ENCODE data around the gene PRXL2B. TPM values are rescaled to one million over a fixed set of nuclear protein-coding genes. Genes with fewer than 3 reads are reported as not detected.

PRXL2B gene
- total and polyA plus RNA-seq, 7 experiments from 2014 or later, result 12.3 to 37.0 (median 26.5) TPM

- peaks cover 0 to 14% (median 0%) of the 10 kb centered on the region in 3 experiments for H3K36me3 ChIP-seq (ENCODE audit: control insufficient read depth in 2 of 3, insufficient read depth in 3 of 3, low read length in 3 of 3)
- peaks cover 0 to 3% (median 0%) of the 10 kb centered on the region in 11 donors for H3K9me3 Mint-ChIP-seq
- H3K9me3 ChIP-seq (ENCODE audit: control insufficient read depth in 2 of 3, low read length in 3 of 3), result no peaks in the 10 kb centered on the region
- H3K27me3 ChIP-seq (ENCODE audit: control insufficient read depth in 2 of 2, insufficient read depth in 2 of 2, low read length in 2 of 2), result no peaks in the 10 kb centered on the region
- H3K4me3 ChIP-seq (ENCODE audit: low read length), result peak overlapping the region; percentile 78
- peaks cover 0 to 16% (median 0%) of the 10 kb centered on the region in 5 donors for H3K36me3 Mint-ChIP-seq
- intact Hi-C loops (cut with micrococcal nuclease), result loop anchor here (1.0 to 10.0 kb wide), 10 partner anchors 8 to 1317 kb away; partner anchors contain the start of genes C1orf174 (in 1 of the 2), CALML6 (in 1 of the 2), MORN1 (in 1 of the 2) and PEX10 (in 1 of the 2)
- H3K27ac Mint-ChIP-seq, result peak overlapping the region; percentile 87 to 99 (median 95)
- H3K4me1 Mint-ChIP-seq, result peaks cover 31 to 58% (median 47%) of the 10 kb centered on the region in 7 donors
- DNase-seq (peak in 2 of 9 donors; percentile 10 to 14), ATAC-seq (no peak)
- H3K27ac ChIP-seq (ENCODE audit: low read depth, low read length), result peak overlapping the region; percentile 87
- POLR2A ChIA-PET, result interaction anchor here (0.6 to 12.2 kb wide), 20 partner anchors 12 to 392 kb away, joined by 3 to 253 read pairs (median 4); partner anchors contain the start of genes FAAP20, MMEL1, MORN1 and PANK4
- H3K27me3 Mint-ChIP-seq, result no peaks in the 10 kb centered on the region
- H3K4me3 Mint-ChIP-seq, result peak overlapping the region; percentile 81 to 96 (median 92)
- H3K4me1 ChIP-seq (ENCODE audit: control insufficient read depth in 2 of 2, insufficient read depth in 2 of 2, low read length in 2 of 2), result peaks cover 27 to 39% of the 10 kb centered on the region in 2 donors
- CTCF ChIA-PET, result interaction anchor here (0.7 to 3.8 kb wide), 6 partner anchors 20 to 382 kb away, joined by 3 to 28 read pairs (median 4); partner anchors contain the start of genes PANK4 and TNFRSF14
Observed at GRCh38 chr1:2584686-2585317, 1.8 kb upstream of the PRXL2B start.

GRCh38 chr1:2585318-2586092, 1.1 kb upstream of the PRXL2B start:
- ChIA-PET CTCF (interaction anchor here (0.7 to 3.8 kb wide), 8 partner anchors 21 to 383 kb away, joined by 3 to 28 read pairs (median 4); partner anchors contain the start of genes PANK4 and TNFRSF14), POLR2A (interaction anchor here (0.6 to 12.2 kb wide), 23 partner anchors 7 to 447 kb away, joined by 3 to 253 read pairs (median 4); partner anchors contain the start of genes FAAP20, MMEL1, MORN1 and PANK4)
- intact Hi-C loops (cut with micrococcal nuclease), result loop anchor here (1.0 to 10.0 kb wide), 18 partner anchors 7 to 1317 kb away; partner anchors contain the start of genes MORN1 (in 2 of the 2), PANK4 (in 2 of the 2), RER1 (in 2 of the 2) and C1orf174 (in 1 of the 2)
- Mint-ChIP-seq H3K36me3 (peaks cover 0 to 15% (median 0%) of the 10 kb centered on the region in 5 donors), H3K4me1 (peaks cover 28 to 53% (median 44%) of the 10 kb centered on the region in 7 donors), H3K9me3 (peaks cover 0 to 3% (median 0%) of the 10 kb centered on the region in 11 donors), H3K27ac (peak overlapping the region; percentile 87 to 99 (median 95)), H3K4me3 (peak overlapping the region; percentile 81 to 96 (median 92)), H3K27me3 (no peaks in the 10 kb centered on the region)
- Histone ChIP-seq H3K27me3 (ENCODE audit: control insufficient read depth in 2 of 2, insufficient read depth in 2 of 2, low read length in 2 of 2) (no peaks in the 10 kb centered on the region), H3K9me3 (ENCODE audit: control insufficient read depth in 2 of 3, low read length in 3 of 3) (no peaks in the 10 kb centered on the region), H3K36me3 (ENCODE audit: control insufficient read depth in 2 of 3, insufficient read depth in 3 of 3, low read length in 3 of 3) (peaks cover 0 to 16% (median 0%) of the 10 kb centered on the region in 3 experiments), H3K27ac (ENCODE audit: low read depth, low read length) (peak overlapping the region; percentile 87), H3K4me3 (ENCODE audit: low read length) (peak overlapping the region; percentile 78), H3K4me1 (ENCODE audit: control insufficient read depth in 2 of 2, insufficient read depth in 2 of 2, low read length in 2 of 2) (peaks cover 27 to 35% of the 10 kb centered on the region in 2 donors)
- ATAC-seq, result peak; percentile 58
- DNase-seq, result peak; percentile 60 to 83 (median 79)

- ATAC-seq (no peak), DNase-seq (peak in 5 of 9 donors; percentile 29 to 53 (median 43))
- Histone ChIP-seq H3K27me3 (ENCODE audit: control insufficient read depth in 2 of 2, insufficient read depth in 2 of 2, low read length in 2 of 2) (no peaks in the 10 kb centered on the region), H3K36me3 (ENCODE audit: control insufficient read depth in 2 of 3, insufficient read depth in 3 of 3, low read length in 3 of 3) (peaks cover 0 to 16% (median 0%) of the 10 kb centered on the region in 3 experiments), H3K4me3 (ENCODE audit: low read length) (peak overlapping the region; percentile 78), H3K9me3 (ENCODE audit: control insufficient read depth in 2 of 3, low read length in 3 of 3) (no peaks in the 10 kb centered on the region), H3K4me1 (ENCODE audit: control insufficient read depth in 2 of 2, insufficient read depth in 2 of 2, low read length in 2 of 2) (peaks cover 27 to 30% of the 10 kb centered on the region in 2 donors), H3K27ac (ENCODE audit: low read depth, low read length) (peak overlapping the region; percentile 87)
- H3K27ac Mint-ChIP-seq, result peak overlapping the region in 7 of 9 donors; percentile 5 to 93 (median 41)
- intact Hi-C loops (cut with micrococcal nuclease), result loop anchor here (2.0 to 10.0 kb wide), 6 partner anchors 382 to 1315 kb away; partner anchors contain the start of genes C1orf174 (in 1 of the 2), CALML6 (in 1 of the 2), FAAP20 (in 1 of the 2) and TMEM52 (in 1 of the 2)
- peaks cover 0 to 7% (median 0%) of the 10 kb centered on the region in 5 donors for H3K36me3 Mint-ChIP-seq
- CTCF ChIA-PET, result interaction anchor here (0.6 to 3.8 kb wide), 2 partner anchors 9 to 40 kb away, joined by 4 to 21 read pairs; no protein-coding TSS in a partner anchor
- H3K9me3 Mint-ChIP-seq, result no peaks in the 10 kb centered on the region
- peak overlapping the region; percentile 66 to 94 (median 82) for H3K4me3 Mint-ChIP-seq
- POLR2A ChIA-PET, result interaction anchor here (0.6 to 12.2 kb wide), 10 partner anchors 9 to 195 kb away, joined by 3 to 253 read pairs (median 14); partner anchors contain the start of genes MORN1, PANK4, RER1 and TNFRSF14
- H3K4me1 Mint-ChIP-seq, result peaks cover 19 to 38% (median 30%) of the 10 kb centered on the region in 7 donors
- no peaks in the 10 kb centered on the region for H3K27me3 Mint-ChIP-seq
Observed at GRCh38 chr1:2587071-2587859, 688 bp downstream of the PRXL2B start.

GRCh38 chr1:2587860-2588571, 1.4 kb downstream of the PRXL2B start:
- H3K27ac Mint-ChIP-seq, result peak overlapping the region in 3 of 9 donors; percentile 25 to 41 (median 30)
- H3K4me3 ChIP-seq (ENCODE audit: low read length), result peak overlapping the region; percentile 78

More at GRCh38 chr1:2587860-2588571, 1.4 kb downstream of the PRXL2B start:
- Histone ChIP-seq H3K36me3 (ENCODE audit: control insufficient read depth in 2 of 3, insufficient read depth in 3 of 3, low read length in 3 of 3) (peaks cover 0 to 16% (median 0%) of the 10 kb centered on the region in 3 experiments), H3K27ac (ENCODE audit: low read depth, low read length) (peak overlapping the region; percentile 87), H3K9me3 (ENCODE audit: control insufficient read depth in 2 of 3, low read length in 3 of 3) (no peaks in the 10 kb centered on the region), H3K27me3 (ENCODE audit: control insufficient read depth in 2 of 2, insufficient read depth in 2 of 2, low read length in 2 of 2) (no peaks in the 10 kb centered on the region), H3K4me1 (ENCODE audit: control insufficient read depth in 2 of 2, insufficient read depth in 2 of 2, low read length in 2 of 2) (peaks cover 27 to 34% of the 10 kb centered on the region in 2 donors)
- DNase-seq (no peak), ATAC-seq (no peak)
- Mint-ChIP-seq H3K36me3 (peaks cover 0 to 5% (median 0%) of the 10 kb centered on the region in 5 donors), H3K27me3 (no peaks in the 10 kb centered on the region), H3K4me1 (peaks cover 16 to 37% (median 31%) of the 10 kb centered on the region in 7 donors), H3K9me3 (no peaks in the 10 kb centered on the region), H3K4me3 (peak overlapping the region; percentile 54 to 94 (median 82))
- POLR2A ChIA-PET, result interaction anchor here (0.6 to 12.2 kb wide), 10 partner anchors 8 to 196 kb away, joined by 3 to 253 read pairs (median 14); partner anchors contain the start of genes MORN1, PANK4, RER1 and TNFRSF14
- intact Hi-C loops (cut with micrococcal nuclease), result loop anchor here (2.0 to 10.0 kb wide), 6 partner anchors 383 to 1314 kb away; partner anchors contain the start of genes C1orf174 (in 1 of the 2), CALML6 (in 1 of the 2), FAAP20 (in 1 of the 2) and TMEM52 (in 1 of the 2)
- CTCF ChIA-PET, result interaction anchor here (0.6 to 3.8 kb wide), 2 partner anchors 8 to 41 kb away, joined by 4 to 21 read pairs; no protein-coding TSS in a partner anchor

Measured in naive thymus-derived CD4-positive, alpha-beta T cell (primary cell).